AG04449 (cell line): ENCODE data around the gene OR3A2.
"Not testable (repeated sequence)": the region's sequence is repeated elsewhere in the genome, so short reads cannot be mapped to it uniquely, and the experiment has no call there.

Experiments used
- CTCF ChIA-PET: fragments of 350-600 bp; formaldehyde crosslinking; extraction: SDS; loops from one replicate; lab custom pipeline; 2021; ENCODE audit warnings: antibody characterized with exemption; lab: Yijun Ruan, JAX
- POLR2A ChIA-PET: fragments of 400-600, 350-600 bp; formaldehyde crosslinking; extraction: SDS; loops from one replicate; lab custom pipeline; 2020; ENCODE audit warnings: antibody characterized with exemption, inconsistent platforms; lab: Yijun Ruan, JAX
- DNase-seq: peaks from one replicate; pipeline ENCODE4 v3.0.0-alpha.2; 2010; ENCODE audit warnings: low read depth, low spot score
- H3K4me3 ChIP-seq: 2 replicates; pipeline ENCODE4 v1.5.1; 2011; ENCODE audit warnings: low read depth, mild to moderate bottlenecking, control low read depth, low read length
- TF ChIP-seq, protein P1 (sequence below): IDR thresholded peaks from one replicate; pipeline ENCODE4 v1.5.1; 2011; ENCODE audit warnings: mild to moderate bottlenecking, moderate library complexity, low read length, control low read depth, inconsistent platforms; ENCODE audit not compliant: insufficient read depth; ENCODE audit errors: missing control alignments

Gene OR3A2

GRCh38 chr17:3385869-3386816, at the start of gene OR3A2:
Gene OR3A2, minus strand, starts transcription at chr17:3386308.
- POLR2A ChIA-PET = no interaction called here

GRCh38 chr17:3433741-3434140, 47.6 kb upstream of the OR3A2 start, which contains the start of gene OR1E2:
Gene OR1E2, minus strand, starts transcription at chr17:3433841. Its CDS starts 0 bp downstream, at chr17:3433841.
- ChIA-PET POLR2A (no interaction called here), CTCF (no interaction called here)
- no peak within 1 kb of the TSS for H3K4me3 ChIP-seq
- TF ChIP-seq, protein P1, sequence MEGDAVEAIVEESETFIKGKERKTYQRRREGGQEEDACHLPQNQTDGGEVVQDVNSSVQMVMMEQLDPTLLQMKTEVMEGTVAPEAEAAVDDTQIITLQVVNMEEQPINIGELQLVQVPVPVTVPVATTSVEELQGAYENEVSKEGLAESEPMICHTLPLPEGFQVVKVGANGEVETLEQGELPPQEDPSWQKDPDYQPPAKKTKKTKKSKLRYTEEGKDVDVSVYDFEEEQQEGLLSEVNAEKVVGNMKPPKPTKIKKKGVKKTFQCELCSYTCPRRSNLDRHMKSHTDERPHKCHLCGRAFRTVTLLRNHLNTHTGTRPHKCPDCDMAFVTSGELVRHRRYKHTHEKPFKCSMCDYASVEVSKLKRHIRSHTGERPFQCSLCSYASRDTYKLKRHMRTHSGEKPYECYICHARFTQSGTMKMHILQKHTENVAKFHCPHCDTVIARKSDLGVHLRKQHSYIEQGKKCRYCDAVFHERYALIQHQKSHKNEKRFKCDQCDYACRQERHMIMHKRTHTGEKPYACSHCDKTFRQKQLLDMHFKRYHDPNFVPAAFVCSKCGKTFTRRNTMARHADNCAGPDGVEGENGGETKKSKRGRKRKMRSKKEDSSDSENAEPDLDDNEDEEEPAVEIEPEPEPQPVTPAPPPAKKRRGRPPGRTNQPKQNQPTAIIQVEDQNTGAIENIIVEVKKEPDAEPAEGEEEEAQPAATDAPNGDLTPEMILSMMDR = no peak
- no peak for DNase-seq

More at GRCh38 chr17:3385869-3386816, at the start of gene OR3A2:
- CTCF ChIA-PET = no interaction called here
- DNase-seq = no peak
- H3K4me3 ChIP-seq = no peak within 1 kb of the TSS
- TF ChIP-seq, protein P1 = no peak

GRCh38 chr17:3433215-3433614, 47.1 kb upstream of the OR3A2 start:
- H3K4me3 ChIP-seq, POLR2A ChIA-PET, DNase-seq, CTCF ChIA-PET: not testable (repeated sequence)

- TF ChIP-seq, protein P1 = no peak
- ChIA-PET POLR2A (no interaction called here), CTCF (no interaction called here)
- H3K4me3 ChIP-seq = no peak overlapping the region
- no peak for DNase-seq
Measured at GRCh38 chr17:3418222-3418621, 32.1 kb upstream of the OR3A2 start.

- no peak for DNase-seq
- ChIA-PET CTCF (no interaction called here), POLR2A (no interaction called here)
- TF ChIP-seq, protein P1 = no peak
- H3K4me3 ChIP-seq = no peak overlapping the region
Measured at GRCh38 chr17:3415610-3416009, 29.5 kb upstream of the OR3A2 start.

DNA sequence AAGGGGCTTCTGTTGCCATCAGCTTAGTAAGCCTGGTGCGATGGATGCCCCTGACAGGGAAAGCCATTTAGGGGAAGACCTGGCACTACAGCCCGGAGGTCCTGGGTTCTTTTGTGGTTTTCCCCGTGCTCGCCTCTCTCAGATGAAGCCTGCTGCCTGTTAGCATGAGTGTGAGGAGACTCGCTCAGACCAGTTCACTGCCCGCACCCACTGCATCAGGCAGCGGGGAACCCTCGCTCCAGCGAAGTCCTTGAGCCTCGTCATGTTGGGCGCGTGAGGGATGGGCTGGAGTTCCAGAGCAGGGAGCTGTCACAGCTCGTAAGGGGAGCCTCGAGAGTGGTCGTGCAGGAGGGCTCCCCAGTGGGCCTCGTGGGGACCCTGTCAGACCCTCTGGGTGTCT, 26.1 kb upstream of the OR3A2 start:
- H3K4me3 ChIP-seq, POLR2A ChIA-PET, CTCF ChIA-PET: not testable (repeated sequence)

GRCh38 chr17:3411070-3411469, 25.0 kb upstream of the OR3A2 start, which contains the start of gene OR3A3:
Gene OR3A3, plus strand, starts transcription at chr17:3411370.
- no peak for DNase-seq
- H3K4me3 ChIP-seq = no peak within 1 kb of the TSS
- POLR2A ChIA-PET = no interaction called here
- TF ChIP-seq, protein P1 = no peak
- CTCF ChIA-PET = no interaction called here

More for the DNA sequence above, 26.1 kb upstream of the OR3A2 start:
- not testable (repeated sequence) for DNase-seq

DNA sequence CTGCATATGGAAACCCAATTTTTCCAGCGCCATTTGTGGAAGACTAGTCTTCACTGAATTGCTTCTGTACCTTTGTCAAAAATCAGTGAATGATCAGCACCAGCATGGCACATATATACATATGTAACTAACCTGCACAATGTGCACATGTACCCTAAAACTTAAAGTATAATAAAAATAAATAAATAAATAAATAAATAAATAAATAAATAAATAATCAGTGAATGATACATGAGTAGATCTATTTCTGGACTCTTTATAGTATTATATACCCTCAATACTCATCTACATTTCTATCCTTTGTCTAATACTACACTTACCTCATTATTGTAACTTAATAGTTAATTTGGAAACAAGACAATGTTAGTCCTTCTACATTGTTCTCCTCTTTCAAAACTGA, 17.7 kb upstream of the OR3A2 start:
- DNase-seq = not testable (repeated sequence)

More for the DNA sequence above, 17.7 kb upstream of the OR3A2 start:
- H3K4me3 ChIP-seq, CTCF ChIA-PET, POLR2A ChIA-PET: not testable (repeated sequence)
